NCI-H510A treated with DMSO at 0.1 percent for 48 hours (cell line): Measurements from ENCODE around the gene ITPRIP.

Source experiments
- DNase-seq: peaks from one replicate; lab custom pipeline; 2025; lab: John Stamatoyannopoulos, UW

ITPRIP gene

GRCh38 chr10:104340641-104341040 lies 2.4 kb upstream of the ITPRIP start:
- DNase-seq = no peak

GRCh38 chr10:104340111-104340526 lies 1.9 kb upstream of the ITPRIP start:
- DNase-seq = no peak

- no peak for DNase-seq
Observed at GRCh38 chr10:104339469-104340110, 1.3 kb upstream of the ITPRIP start.

GRCh38 chr10:104337521-104337984 lies 712 bp downstream of the ITPRIP start:
- DNase-seq = no peak

- DNase-seq = no peak
Observed at GRCh38 chr10:104336821-104337467, 1.3 kb downstream of the ITPRIP start.

- DNase-seq = peak; percentile 92
Observed at GRCh38 chr10:104334965-104335650, 3.2 kb downstream of the ITPRIP start.

GRCh38 chr10:104334561-104334960 lies 3.7 kb downstream of the ITPRIP start:
- no peak for DNase-seq

GRCh38 chr10:104333728-104334373 lies 4.4 kb downstream of the ITPRIP start:
- peak; percentile 85 for DNase-seq

GRCh38 chr10:104333032-104333727 lies 5.1 kb downstream of the ITPRIP start:
- no peak for DNase-seq

- no peak for DNase-seq
Observed at GRCh38 chr10:104332243-104333031, 5.8 kb downstream of the ITPRIP start.

- peak; percentile 32 for DNase-seq
Observed at GRCh38 chr10:104331208-104331838, 6.9 kb downstream of the ITPRIP start.

GRCh38 chr10:104330168-104331110 lies 7.8 kb downstream of the ITPRIP start:
- no peak for DNase-seq

GRCh38 chr10:104329735-104330134 lies 8.5 kb downstream of the ITPRIP start:
- DNase-seq = no peak

GRCh38 chr10:104328896-104329710 lies 9.2 kb downstream of the ITPRIP start:
- no peak for DNase-seq

- no peak for DNase-seq
Observed at GRCh38 chr10:104328646-104328895, 9.7 kb downstream of the ITPRIP start.

GRCh38 chr10:104327745-104328645 lies 10.3 kb downstream of the ITPRIP start:
- DNase-seq = no peak

- DNase-seq = no peak
Observed at GRCh38 chr10:104326991-104327610, 11.2 kb downstream of the ITPRIP start.
